ENCODE data around the gene GPA33.

DNA sequence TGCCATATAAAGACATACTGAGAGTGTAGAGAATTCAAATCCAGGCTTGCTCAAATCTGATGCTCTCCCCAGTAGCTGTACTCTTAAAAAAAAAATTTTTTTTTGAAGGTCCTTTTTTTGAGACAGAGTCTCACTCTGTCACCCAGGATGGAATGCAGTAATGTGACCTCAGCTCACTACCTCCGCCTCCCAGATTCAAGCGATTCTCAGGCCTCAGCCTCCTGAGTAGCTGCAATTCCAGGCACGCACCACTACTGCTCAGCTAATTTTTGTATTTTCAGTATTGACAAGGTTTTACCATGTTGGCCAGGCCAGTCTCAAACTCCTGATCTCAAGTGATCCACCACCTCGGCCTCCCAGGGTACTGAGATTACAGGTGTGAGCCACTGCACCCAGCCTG is 32.4 kb upstream of the GPA33 start:
- TF ChIP-seq, protein P1, sequence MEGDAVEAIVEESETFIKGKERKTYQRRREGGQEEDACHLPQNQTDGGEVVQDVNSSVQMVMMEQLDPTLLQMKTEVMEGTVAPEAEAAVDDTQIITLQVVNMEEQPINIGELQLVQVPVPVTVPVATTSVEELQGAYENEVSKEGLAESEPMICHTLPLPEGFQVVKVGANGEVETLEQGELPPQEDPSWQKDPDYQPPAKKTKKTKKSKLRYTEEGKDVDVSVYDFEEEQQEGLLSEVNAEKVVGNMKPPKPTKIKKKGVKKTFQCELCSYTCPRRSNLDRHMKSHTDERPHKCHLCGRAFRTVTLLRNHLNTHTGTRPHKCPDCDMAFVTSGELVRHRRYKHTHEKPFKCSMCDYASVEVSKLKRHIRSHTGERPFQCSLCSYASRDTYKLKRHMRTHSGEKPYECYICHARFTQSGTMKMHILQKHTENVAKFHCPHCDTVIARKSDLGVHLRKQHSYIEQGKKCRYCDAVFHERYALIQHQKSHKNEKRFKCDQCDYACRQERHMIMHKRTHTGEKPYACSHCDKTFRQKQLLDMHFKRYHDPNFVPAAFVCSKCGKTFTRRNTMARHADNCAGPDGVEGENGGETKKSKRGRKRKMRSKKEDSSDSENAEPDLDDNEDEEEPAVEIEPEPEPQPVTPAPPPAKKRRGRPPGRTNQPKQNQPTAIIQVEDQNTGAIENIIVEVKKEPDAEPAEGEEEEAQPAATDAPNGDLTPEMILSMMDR (IDR thresholded peaks at IDR 0.05; ENCODE audit: insufficient read depth, low read length): no peak
- TF ChIP-seq, protein P2, sequence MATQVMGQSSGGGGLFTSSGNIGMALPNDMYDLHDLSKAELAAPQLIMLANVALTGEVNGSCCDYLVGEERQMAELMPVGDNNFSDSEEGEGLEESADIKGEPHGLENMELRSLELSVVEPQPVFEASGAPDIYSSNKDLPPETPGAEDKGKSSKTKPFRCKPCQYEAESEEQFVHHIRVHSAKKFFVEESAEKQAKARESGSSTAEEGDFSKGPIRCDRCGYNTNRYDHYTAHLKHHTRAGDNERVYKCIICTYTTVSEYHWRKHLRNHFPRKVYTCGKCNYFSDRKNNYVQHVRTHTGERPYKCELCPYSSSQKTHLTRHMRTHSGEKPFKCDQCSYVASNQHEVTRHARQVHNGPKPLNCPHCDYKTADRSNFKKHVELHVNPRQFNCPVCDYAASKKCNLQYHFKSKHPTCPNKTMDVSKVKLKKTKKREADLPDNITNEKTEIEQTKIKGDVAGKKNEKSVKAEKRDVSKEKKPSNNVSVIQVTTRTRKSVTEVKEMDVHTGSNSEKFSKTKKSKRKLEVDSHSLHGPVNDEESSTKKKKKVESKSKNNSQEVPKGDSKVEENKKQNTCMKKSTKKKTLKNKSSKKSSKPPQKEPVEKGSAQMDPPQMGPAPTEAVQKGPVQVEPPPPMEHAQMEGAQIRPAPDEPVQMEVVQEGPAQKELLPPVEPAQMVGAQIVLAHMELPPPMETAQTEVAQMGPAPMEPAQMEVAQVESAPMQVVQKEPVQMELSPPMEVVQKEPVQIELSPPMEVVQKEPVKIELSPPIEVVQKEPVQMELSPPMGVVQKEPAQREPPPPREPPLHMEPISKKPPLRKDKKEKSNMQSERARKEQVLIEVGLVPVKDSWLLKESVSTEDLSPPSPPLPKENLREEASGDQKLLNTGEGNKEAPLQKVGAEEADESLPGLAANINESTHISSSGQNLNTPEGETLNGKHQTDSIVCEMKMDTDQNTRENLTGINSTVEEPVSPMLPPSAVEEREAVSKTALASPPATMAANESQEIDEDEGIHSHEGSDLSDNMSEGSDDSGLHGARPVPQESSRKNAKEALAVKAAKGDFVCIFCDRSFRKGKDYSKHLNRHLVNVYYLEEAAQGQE (IDR thresholded peaks at IDR 0.05; ENCODE audit: insufficient replicate concordance, low read depth): no peak
- TF ChIP-seq POLR2AphosphoS5 (IDR thresholded peaks at IDR 0.05; ENCODE audit: low read depth): no peak
- TF ChIP-seq GABPA (IDR thresholded peaks at IDR 0.05; ENCODE audit: low read depth): no peak

All from HL-60 (cell line).